Tongue (tissue), 2 donors: Measurements from ENCODE around the gene ANXA5. TPM values are rescaled to one million over a fixed set of nuclear protein-coding genes. Genes with fewer than 3 reads are reported as not detected.
"Not testable (repeated sequence)": the region's sequence is repeated elsewhere in the genome, so short reads cannot be mapped to it uniquely, and the experiment has no call there.

Source experiments
- DNase-seq: peaks from one replicate; pipeline ENCODE4 v3.0.0-alpha.2; 2015
- total RNA-seq: library from RNA; depleted of rRNA; stranded (reverse); fragments of >200 nt; gene quantifications from one replicate; pipeline ENCODE4 v1.2.3, GENCODE V29; 2014

ANXA5 gene
- total RNA-seq = 198 TPM

DNA sequence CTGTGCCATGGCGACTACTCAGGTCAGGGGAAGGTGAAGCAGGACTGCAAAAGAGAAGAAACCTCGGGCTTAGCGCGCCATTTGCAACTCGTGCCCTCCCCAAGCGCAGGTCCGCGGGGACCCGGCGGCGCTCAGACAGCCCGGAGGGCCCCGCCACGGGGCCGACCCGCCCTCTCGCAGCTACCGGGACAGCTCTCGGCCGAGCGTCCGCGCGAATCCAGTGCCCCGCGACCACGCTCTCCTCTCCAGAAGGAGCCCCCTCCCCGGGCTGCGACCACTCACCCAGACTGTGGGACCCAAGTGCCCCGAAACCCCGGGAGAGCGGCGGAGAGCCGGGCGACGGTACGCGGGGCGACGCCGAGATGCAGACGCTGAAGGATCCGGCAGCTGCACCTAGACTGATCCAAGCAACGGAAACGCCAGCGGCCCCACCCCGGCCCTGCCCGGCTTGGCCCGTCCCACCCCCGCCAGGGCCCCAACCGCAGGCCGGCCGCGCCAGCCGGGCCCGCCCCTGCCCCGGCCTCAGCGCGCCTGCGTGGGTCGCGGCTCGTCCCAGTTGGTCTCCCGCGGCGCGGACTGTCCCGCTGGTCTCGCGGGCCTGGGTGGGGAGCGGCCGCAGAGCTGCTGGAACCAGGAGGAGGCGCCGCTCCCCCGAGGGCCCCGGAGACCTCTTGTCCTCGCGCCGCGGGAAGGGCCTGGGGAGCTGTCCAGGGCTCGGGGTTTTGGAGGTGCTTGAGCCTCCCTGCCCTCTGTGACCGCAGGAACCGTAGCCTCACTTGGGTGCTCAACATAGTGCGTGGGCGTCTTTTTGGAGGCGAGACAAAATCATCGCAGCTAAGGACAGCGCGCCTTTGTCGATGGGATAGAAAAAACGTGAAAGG, at the start of gene ANXA5:
Gene ANXA5 (minus strand): TSS at position 400 of the 881 bp plus-strand sequence. CDS start 391 bp downstream, at position 9.
- DNase-seq = peak; percentile 94

DNA sequence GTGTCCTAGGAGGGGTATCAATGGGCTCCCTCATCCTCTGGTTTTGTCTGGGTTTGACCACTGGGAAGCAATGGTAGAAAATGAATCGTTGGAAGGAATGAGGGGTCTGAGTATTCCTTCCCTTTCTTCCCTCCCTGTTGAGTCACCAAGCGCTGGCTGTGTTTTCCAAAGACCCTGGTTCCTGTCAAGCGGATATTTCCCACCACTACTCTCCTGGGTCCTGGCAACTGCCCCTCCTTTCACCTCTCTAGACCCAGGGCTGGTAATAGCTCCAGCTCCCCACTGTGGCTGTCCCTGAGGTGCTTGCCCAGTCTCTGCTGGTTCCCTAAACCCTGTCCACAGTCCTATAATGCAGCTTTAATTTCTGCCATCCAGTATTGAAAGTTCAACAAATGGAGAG, 46.0 kb upstream of the ANXA5 start:
- no peak for DNase-seq

DNA sequence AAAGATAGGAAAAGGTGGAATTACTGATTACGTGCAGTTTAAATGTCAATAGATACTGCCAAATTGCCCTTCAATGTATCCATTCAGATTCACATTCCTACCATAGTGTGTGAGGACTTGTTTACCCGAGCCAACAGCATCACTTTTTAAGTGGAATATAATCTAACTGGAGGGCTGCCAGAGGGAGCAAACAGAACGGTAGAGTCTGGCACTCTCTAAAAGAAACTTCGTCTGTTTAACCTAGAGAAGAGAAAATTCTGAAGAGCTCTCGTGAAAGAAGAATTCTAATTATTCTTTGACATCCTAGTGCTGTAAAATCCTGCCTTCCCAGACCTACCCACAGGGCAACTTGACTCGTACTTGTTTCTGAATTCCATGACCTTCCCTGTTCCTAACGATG, 45.0 kb upstream of the ANXA5 start:
- DNase-seq = peak; percentile 26

DNA sequence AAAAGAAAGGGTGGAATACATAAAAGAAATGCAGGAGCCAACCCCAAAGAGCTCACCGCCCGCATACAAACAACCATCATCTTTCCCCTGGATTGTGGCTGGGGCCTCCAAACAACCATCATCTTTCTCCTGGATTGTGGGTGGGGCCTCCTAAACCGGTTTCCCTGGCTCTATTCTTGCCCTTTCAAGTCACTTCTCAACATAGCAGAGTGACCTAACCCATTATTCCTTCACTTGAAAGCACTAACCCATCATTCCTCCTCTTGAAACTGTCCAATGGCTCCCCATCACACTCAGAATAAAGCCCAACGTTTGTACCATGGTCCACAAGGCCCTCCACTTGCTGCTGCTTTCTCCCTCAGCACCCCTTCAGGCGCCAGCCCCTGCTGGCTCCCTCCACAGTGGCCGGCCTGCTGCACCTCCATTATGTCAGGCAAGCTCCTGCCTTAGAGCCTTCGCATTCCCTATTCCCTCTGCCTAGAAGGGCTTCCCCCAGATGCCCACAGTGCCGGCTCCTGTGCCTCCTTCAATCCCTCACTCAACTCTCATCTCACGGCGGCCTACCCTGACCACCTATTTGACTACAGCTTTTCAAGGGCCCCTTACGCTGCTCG, 44.1 kb upstream of the ANXA5 start:
- no peak for DNase-seq

DNA sequence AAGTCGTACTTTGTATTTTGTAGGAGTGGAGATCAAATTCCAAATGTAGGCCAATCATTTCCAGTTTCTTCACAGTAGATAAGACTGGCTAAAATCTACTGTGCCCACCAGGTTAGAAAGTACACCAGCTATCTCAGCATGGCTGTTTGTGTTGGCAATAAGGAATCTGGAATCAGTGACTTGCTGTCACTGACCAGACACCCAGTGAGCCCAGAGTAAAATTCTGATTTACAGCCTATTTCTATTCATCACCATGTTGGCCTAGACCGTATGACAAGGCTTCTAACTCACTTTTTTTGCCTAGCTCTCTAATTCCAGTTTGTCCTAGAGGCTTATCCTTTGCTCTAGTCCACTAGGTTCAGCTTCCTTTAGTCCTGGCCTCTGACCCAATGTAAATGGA, 42.8 kb upstream of the ANXA5 start:
- no peak for DNase-seq

DNA sequence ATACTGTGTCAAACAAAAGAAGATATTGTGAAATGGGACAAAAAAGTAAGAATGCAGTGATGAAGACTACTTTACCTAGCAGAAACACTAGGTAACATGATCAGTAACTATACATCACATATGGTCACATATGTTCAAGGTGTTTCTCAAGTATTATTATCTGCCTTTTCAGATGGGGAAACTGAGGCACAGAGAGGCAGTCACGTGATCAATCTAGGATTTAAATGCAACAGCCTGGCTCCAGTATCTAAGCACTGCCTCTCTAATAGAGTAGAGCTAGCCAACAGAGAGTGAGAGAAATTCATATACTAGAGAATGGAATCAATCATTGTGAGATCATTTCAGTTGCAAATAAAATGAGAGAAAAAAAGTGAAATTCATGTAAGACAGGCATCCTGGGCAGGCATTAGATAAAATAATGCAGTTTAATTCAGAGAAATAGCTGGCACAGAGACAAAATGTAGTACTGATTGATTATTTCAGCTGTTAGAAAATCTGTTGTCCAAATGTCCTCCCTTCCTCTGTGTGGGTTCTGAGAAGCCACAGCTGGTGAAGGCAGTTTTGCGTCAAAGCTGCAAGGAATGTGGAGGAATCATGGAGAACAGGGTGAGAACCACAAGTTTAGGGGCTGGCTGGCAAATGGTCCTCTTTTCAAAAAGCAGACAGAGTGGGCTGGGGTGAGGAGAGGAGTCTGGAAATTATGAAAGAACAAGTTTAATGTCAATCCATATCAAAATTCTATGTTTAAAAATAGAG, 42.2 kb upstream of the ANXA5 start:
- DNase-seq = peak; percentile 69

DNA sequence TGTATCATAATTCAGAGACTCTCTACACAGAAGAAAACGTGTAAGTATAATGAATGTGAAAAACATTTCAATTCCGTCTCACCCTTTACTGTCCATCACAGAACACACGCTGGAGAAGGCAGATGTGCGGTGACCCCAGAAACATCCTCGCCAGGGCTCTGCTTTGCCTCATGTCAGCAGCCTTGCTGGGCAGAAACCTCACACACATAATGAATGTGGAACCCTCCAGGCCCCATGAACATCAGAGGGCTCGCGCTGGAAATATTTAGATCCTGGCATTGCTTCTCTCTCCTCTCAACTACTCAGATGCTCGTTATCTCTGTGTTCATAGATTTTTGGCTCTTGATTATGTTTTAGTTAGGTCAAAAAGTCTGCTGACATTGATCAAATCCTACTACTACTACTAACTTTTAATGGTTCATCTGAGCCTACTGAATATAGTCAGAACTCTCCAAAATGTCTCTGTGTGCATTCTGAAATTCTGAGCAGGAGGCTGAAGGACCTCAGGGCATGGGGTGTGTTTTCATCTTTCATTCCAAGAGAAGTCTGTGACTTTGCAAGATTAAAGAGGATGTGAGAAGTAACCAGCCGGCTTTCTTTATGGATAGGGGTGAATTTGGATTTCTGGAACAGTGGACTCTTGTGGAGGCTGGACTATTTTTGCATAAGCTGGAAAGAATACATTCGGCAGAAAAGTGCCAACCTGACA, 41.2 kb upstream of the ANXA5 start:
- DNase-seq = no peak

DNA sequence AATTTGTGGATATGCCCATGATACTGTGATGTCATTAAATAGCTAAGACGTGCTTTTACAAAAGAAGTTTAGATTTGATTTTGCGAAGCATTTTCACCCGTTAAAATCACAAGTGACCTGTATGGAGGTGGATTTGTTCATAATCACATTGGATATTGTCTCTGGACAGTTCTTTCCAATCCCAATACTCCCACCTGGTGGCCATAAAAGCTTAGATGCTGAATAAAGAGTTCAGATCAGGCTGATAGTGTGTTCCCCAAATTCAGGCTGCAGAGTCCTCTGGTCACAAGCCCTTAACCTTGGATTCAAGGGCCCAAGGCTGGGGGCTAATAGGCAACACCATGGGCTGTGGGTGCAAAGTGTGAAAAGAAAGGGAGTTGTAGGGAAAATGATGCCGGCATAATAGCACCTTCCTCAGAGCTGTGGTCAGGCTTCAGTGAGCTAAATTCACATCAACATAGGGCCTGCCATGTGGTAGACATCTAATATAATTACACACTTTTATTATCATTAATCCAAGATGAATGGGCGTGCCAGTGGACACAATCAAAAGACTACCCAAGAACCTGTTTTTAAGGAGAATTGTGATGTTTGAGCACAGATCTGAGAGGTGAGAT, 40.1 kb upstream of the ANXA5 start:
- peak; percentile 70 for DNase-seq

DNA sequence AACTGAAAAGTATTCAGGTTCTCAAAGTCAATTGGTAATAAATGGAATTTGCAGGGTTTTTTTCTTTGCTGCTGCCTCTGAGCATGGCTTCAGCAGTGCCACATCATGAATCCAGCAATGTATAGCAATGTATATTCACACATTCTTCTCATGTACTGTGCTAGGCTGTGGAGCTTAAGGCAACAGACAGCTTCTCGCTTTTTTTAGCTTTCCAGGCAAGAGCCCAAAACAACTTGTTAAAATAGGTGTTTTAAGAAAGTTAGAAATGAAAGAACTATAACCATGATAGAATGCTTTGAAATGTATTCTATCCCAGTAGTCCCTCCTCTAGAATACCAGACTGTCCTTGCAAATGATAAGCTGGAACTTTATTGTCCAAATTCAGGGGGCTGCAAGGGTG, 37.8 kb upstream of the ANXA5 start:
- no peak for DNase-seq

DNA sequence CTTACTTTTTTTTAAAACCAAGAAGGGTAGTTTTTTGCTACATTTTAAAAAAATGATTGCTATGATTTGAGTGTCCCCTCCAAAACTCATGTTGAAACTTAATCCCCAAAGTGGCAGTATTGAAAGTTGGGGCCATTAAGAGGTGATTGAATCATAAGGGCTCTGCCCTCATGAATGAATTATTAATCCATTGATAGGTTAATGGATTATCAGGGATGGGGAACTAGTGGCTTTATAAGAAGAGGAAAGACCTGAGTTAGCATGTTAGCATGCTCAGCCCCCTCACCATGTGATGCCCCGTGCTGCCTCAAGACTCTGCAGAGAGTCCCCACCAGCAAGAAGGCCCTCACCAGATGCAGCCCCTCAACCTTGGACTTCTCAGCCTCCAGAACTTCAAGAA, 37.2 kb upstream of the ANXA5 start:
- DNase-seq = no peak

DNA sequence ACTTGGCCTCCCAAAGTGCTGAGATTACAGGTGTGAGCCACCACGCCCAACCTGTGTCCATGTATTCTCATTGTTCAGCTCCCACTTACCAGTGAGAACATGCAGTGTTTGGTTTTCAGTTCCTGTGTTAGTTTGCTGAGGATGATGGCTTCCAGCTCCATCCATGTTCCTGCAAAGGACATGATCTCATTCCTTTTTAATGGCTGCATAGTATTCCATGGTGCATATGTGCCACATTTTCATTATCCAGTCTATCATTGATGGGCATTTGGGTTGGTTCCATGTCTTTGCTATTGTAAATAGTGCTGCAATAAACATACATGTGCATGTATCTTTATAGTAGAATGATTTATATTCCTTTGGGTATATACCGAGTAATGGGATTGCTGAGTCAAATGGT, 33.0 kb upstream of the ANXA5 start:
- not testable (repeated sequence) for DNase-seq

DNA sequence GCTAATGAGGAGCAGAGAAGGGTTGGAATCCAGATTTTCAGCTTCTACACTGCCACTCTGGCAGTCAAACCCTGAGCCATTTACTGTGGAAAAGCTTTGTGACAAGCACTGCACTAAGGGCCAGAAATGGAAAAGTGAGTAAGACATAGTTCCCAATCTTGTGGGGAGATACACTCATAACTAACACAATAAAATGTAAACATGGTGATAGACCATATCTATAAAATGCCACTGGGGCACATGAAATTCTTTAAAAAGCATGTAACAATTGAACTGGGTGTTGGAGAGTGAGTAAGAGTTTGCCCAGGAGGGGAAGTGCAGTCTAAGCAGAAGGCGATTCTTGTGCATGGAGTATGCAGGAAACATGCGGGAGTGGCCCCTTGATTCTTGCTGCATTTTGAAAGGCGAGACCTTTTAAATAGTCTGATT, 32.0 kb upstream of the ANXA5 start:
- no peak for DNase-seq

DNA sequence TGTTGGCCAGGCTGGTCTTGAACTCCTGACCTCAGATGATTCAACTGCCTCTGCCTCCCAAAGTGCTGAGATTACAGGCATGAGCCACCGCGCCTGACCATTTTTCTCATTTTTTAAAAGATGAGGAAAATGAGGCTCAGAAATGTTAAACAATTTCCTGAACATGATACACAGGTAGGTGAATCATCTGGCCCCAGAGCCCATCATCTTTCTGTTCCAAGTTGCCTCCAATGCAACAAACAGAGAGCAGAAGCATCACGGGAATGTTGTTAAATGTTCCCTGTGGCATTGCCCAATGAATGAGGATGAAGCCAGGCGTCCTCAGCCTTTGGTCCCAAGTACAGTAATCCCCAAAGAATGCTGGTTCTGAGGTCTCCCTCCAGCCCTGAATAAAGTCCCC, 31.3 kb upstream of the ANXA5 start:
- DNase-seq = no peak

DNA sequence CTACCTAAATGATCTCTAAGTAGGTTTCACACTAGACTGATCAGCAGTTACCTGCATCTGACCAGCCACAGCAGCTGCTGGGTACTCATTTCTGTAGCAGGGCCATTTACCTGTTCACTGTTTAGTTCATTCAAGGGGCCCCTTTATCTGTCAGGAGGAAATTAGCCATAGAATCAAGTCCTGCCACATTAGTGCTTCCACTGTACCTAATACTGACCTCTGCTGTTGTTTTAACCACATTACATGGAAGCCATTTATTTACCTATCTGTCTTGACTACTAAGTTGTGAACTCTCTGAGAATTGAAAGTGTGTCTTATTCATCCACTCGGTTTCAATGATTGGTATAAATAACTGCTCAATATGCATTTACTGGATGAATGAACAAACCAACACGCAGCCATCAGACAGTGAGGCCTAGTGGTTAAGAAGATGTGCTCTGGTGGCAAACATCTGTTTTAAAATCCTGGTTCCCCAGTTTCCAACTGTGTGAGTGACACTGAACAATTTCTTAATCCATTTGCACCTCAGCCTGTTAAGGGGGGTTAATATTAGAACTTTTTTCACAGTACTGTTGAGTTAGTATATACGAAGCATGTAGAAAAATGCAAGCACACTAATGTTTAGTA, 30.0 kb upstream of the ANXA5 start:
- DNase-seq = peak; percentile 66

DNA sequence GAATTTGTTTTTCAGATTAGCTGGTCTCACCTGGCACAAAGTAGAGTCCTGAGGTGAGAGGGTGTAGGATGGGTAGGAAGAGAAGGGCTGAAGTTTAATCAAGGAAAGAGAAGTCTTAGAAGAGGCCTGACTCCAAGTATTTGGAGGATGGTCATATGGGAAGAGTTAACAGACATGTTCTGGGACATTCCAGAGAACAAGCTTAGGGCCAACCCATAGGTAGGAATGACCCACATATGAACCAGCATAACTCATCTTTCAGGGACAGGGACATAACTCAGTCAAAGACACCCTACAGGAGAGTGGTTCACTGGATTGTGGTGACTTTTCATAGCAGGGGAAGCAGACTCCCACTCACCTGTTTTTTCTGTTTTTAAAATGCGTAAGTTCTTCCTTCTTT, 27.9 kb upstream of the ANXA5 start:
- no peak for DNase-seq

DNA sequence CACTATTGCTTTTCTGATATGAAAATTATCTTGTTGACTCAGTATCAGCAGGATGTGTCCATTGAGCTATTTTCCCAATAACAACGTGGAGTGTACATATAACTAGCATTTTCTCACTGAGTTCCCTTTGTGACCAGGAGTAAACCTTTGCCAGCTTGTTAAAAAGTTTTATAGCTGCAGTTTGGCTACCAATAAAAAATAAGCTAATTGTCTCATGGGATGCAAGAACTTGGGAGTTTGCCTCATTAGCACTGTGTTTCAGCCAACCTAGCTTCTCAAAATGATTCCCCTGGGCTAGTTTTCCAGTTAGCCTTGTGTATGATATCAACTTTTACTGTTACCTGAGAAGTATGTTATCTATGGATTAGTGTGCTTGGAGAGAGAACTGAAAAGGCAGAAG, 24.9 kb upstream of the ANXA5 start:
- no peak for DNase-seq

DNA sequence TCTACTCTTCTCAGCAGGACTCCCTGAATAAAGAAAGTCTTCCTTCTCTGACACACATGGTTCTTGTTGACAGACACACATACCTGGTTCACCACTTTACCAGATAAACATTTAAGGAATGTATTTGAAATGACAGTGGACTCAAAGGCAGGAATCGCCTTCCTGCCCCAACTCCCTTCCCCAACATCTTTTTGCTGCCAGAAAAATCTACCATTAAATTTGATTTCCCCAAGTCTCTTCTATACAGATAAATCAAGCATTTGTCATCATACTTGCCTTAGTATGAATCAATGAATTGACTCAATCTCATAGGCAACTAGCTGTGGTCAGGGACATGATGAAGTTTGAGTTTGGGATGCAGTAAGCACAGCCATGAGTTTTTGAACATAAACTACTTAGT, 23.3 kb upstream of the ANXA5 start:
- DNase-seq = no peak

DNA sequence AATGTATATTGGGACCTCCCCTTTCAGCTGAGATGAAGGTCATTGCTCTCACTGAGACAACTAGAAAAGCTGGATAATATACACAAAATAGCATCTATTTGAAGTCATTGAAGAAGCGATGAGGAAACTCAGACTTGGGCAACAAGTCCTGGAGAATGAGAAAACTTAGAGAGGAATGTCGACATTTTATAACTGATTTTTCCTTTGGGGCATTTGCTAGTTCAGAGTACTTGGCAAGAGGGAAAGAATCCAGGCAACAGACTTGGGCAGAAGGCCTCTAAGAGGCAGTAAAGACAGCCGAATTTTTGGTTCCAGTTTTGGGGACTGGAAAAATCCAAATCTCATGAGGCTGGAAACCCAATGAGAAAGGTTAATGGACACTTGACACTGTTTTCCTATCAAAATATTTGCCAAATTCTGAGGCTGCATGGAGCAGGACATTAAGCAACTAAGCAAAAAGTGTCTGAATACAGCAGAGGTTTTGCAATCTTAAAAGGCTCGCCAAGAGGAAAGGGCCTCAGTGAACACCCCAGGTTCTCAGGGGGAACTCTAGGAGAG, 21.0 kb upstream of the ANXA5 start:
- no peak for DNase-seq

DNA sequence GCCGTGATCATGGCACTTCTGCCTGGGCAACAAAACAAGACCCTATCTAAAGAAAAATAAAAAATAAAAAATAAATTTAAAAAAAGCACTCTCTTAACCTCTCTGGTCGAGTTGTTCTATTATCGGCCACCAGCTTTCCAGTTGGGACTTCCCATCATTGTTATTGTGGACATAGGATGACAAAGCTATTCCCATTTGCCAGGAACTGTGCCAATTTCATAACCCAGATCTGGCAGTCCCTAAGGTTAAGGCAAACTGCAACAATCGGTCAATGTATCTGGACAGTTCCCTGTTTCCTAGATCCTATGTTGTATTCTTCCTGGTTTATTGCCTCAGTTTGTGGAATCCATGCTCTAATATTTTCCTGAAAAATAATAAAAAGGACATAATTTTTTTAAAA, 17.8 kb upstream of the ANXA5 start:
- DNase-seq = no peak

DNA sequence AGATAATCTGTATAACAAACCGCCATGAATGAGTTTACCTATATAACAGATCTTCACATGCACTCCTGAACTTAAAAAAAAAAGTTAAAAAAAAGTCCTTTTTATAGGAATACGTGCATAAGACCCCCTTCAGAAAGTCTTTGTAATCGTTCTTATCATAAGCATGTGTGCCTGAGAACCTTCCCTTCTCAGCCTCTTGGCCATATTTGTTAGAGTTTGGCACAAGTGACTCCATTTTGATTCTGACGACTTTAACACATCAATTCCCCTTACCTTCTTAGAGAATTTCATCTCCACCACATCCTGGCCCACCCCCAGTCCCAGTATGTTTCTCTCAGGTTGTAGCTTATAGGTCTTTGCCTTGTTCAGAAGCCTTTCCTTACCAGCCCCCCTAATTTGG, 16.0 kb upstream of the ANXA5 start:
- DNase-seq = no peak

DNA sequence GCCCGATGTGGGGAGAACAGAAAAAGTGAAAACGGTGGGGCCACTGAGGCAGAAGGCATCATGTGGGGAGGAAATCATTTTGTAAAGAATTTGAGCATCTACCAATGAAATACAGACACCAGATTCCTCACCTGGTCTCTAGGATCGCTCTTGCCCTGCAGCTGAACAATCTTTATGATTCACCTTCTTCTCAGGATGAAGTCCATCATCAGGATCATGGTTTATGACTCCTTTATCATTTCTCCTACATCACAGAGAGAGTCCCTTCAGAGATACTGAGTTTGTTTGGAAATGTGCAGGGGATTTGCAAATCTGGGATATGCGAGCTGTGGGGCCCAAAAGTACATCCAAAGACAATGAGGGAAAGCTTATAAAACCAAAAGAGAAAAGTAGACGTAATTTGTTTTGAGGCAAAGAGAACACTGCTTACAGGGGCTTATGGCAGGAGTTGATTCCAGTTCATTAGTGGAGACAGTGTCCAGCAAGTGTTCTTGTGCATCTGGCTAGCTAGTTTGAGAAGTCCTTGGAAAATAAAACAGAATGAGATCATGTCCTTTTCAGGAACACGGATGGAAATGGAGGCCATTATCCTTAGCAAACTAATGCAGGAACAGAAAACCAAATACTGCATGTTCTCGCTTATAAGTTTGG, 15.3 kb upstream of the ANXA5 start:
- no peak for DNase-seq
